SH-SY5Y (cell line): ENCODE results near the gene SLC24A4.

Experiments
- GATA2 ChIP-seq: IDR thresholded peaks from 2 replicates; pipeline ENCODE4 v1.6.1; 2011; ENCODE audit warnings: mild to moderate bottlenecking, low read depth, low read length
- GATA3 ChIP-seq: IDR thresholded peaks from 2 replicates; pipeline ENCODE4 v1.6.1; 2011; ENCODE audit warnings: low read depth, mild to moderate bottlenecking, low read length, moderate library complexity

DNA sequence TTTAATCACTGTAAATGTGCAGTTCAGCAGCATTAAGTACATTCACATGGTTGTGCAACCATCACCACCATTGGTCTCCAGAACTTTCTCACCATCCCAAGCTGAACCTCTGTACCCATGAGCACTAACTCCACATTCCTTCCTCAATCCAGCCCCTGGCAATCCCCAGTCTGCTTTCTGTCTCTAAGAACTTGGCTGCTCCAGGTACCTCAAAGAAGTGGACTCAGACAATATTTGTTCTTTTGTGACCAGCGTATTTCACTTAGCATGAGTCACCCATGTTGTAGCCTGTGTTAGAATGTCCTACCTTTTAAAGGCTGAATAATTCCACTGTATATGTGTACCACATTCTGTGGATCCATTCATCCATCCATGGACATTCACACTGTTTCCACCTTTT is 64.6 kb downstream of the SLC24A4 start:
- TF ChIP-seq GATA2 = no peak
- no peak for TF ChIP-seq GATA3
